Hematopoietic multipotent progenitor cell treated with erythropoietin and hydrocortisone succinate and interleukin-3 and kit ligand, for 15 days (in vitro differentiated cells): ENCODE measurements around the gene SIX3.

Source experiments
- DNase-seq: peaks from one replicate; pipeline ENCODE4 v3.0.0-alpha.2; 2015; ENCODE audit warnings: low spot score

SIX3 gene

DNA sequence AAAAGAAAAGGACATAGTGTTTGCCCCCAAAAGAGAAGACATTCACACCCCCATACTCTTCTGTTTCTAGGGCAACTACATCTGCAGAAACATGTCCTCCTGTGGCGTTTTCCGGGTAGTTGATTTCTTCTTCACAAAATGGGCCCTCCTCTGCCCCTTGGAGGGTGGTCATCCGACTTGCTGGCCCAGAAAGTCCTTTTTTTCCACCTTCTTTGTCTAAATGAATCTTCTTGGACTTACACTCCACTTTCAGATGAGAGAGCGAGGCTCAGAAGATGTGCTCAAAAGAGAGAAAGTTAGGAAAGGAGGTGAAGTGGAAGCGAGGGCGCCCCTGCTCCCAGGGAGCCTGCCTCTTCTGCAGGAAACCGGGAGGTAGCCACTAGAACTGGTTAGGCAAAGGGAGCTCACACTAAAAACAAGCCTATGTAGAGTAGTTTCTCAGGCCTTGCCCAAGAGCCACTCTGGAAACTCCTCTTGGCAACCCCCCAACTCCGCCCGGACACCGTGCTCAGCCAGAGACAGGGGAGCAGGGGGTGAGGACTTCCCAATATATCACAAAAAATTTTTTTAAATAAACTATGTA lies 10.2 kb upstream of the SIX3 start:
- no peak for DNase-seq

DNA sequence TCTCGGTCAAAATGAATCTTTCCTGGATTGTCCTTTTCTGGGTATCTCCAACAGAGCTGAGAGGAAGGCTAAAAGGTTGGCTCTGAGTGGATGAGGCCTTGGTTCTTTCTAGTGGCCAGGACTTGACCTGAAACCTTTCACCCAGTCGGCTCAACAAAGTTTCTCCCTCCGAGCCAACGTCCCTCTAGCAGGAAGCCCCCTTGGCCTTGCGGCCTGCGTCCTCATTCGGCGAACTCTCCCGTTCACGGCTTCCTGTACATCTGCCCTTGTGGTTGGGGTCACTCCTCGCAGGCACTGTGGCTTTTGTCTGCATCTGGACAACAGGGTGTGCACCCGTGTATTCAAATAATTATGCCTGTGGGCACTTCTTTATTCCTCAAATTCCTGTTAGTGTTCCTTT lies 9.4 kb upstream of the SIX3 start:
- no peak for DNase-seq

DNA sequence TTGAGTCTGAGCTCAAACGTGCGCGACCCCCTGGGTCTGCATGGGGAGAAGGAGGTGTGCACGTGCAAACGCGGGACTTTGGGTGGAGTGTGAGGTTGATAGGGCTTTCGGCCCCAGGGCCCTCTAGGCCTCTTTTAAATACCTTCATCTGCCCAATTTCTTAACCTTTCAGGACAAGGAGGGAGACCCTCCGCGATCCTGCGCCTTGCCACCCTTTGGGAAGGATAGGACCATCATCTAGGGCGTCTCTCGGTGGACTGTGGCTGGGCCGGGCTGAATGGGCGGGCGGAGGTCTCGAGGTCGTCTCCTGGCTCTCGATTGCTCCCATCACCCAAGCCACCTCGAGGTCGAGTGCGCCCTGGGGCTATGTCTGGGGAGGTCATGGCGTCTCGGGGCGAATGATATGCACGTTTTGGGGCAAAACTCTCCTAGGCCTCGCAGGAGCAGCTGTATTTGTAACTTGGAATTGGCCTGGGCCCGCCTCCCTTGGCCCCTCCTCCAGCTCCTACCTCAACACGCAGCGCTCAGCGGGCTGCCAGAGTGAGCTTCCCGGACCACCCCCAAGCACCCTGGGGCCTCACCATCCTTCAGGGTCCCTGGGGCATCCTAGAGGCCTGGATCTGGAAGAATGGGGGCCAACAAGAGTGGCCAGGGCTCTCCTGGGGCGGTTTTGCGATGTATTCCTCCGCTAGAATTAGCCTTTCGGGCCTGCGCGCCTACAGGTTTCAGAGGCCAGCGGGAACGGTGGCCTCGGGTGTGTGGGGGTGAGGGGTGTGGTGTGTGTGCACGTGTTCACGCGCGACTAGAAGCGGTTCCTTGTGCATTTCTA lies 8.7 kb upstream of the SIX3 start:
- DNase-seq: no peak

DNA sequence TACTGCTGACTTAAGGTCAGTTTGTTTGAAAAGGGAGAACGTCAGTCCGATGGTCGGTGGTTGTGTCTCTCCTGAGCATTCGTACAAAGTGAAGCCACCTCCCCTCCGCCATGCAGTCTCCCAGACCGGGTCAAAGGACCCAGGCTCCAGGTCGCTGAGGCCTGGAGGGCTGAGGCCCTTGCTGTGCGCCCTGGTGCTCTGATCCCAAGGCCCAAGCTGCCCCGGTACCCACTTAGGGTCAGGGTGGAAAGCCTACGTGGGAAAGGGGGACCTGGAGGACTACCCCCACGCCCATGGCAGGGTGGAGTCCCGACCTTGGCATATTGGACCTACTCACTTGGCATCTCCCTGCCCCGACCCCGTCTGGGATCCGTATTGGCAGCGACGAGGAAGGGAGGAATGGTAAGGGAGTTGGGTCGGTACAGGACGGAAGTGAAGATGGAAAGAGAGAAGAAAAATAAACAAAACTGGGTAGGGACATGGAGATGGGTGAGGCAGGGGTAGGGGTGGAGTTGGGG lies 8.0 kb upstream of the SIX3 start:
- DNase-seq: no peak

DNA sequence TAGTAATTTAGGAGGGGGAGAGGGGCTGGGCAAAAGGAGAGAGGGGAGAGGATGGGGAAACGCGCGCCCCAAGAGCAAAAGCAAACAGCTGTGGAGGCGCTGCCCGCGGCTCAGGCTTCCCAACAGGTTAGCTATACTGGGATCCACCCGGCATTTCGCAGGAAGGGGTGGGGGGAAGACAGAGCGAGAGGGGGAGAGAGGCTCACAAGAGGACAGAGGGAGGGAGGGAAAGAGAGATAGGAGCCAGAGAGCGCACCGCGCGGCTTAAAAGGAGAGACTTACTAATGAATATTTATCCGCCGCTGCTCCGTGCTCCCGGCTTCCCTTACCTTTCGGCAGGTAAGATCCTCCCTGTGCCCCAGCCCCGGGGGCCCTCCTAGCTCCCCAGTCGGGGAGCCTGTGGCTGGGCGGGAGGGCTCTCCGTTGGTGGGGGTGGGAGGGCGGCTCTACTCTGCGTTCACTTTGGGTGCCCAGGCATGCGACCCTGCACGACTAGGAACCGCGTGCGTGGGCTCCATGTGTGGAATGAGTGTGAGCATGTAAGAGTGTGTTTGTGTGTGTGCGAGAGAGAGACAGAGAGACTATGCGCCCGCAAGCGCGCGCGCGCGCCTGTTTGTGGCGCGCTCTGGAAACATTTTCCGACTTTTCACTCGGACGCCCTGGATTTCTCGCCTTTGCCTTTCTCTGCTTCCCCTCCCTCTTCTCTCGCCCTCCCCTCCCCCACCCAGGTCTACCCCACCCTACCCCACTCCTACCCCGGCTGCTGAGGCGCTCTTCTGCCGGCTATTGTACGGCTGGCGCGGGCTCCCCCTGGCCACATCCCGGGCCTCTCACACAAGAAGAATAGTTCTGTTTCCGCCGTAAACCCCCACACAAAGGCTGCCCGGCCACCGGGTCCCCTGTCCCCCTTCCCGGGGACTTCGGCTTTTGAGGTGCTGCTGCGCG lies 7.2 kb upstream of the SIX3 start:
- no peak for DNase-seq

DNA sequence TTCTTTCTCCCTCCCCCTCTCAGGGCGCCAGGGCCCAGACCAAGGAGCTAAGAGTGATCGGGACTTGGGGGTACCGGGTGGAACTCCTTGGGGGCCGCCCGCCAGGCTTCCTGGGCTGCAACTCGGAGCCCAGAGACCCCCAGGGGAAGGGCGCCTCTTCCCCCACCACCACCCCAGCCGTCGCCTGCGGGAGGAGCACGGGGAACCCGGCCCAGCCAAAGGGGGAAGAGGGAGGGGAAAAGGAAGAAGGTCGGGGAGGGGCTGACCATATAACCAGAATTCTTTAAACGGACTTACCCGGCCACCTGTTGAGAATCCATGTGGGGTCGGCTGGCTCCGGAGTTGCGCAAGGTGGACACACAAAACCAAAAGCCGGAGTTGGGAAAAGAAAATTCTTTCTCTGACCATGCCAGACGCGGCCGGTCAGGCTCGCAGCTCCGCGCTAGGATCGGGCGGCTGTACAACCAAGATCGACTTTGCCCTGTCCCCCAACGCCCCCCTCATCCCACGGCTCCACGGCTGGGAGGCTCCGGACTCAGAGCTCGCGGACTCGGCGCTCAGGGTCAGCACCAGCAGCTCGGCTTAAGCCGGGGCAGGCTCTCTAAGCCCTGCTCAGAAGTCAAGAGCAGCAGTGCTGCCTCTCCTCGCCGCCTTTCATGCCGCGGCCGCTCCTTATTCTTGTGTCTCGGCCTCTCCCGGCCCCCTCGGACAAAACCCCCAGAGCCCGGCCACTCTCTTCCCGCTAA lies 6.3 kb upstream of the SIX3 start:
- no peak for DNase-seq

DNA sequence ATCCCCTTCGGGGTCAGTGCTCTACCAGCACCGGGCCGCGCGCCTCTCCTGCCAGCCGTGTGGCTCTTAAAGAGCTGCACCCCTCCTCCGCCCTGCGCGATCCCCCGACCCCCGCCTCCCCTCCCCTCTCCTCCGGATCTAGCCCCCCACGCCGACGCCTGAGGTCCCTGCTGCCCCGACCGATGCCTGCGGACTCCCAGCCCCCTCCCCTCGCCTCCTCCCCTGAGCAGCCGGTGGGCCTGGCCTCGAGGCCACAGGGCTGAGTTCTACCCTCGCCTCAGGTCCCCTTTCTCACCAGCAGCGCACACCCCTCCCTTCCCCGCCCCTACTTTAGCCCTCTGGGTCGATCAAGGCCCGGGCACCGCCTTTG lies 5.8 kb upstream of the SIX3 start:
- no peak for DNase-seq

DNA sequence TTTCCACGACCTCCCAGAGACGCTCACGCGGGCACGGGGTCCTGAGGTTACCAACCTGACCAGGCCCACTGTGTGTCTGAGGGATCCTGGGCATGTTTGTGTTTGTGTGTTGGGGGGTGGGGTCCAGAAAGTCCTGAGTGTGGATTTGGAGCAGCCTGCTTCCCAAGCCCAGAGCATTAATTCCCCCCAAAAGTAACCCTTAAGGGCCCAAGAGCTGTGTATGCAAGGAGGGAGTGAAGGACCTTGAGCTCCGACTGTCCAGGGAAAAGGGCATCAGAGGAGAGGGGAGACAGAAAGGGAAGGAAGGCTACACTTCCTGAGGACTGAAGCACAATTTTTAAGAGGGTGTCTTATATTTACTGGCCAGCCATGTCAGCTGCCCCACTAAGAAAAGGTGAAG lies 5.2 kb upstream of the SIX3 start:
- DNase-seq: no peak

DNA sequence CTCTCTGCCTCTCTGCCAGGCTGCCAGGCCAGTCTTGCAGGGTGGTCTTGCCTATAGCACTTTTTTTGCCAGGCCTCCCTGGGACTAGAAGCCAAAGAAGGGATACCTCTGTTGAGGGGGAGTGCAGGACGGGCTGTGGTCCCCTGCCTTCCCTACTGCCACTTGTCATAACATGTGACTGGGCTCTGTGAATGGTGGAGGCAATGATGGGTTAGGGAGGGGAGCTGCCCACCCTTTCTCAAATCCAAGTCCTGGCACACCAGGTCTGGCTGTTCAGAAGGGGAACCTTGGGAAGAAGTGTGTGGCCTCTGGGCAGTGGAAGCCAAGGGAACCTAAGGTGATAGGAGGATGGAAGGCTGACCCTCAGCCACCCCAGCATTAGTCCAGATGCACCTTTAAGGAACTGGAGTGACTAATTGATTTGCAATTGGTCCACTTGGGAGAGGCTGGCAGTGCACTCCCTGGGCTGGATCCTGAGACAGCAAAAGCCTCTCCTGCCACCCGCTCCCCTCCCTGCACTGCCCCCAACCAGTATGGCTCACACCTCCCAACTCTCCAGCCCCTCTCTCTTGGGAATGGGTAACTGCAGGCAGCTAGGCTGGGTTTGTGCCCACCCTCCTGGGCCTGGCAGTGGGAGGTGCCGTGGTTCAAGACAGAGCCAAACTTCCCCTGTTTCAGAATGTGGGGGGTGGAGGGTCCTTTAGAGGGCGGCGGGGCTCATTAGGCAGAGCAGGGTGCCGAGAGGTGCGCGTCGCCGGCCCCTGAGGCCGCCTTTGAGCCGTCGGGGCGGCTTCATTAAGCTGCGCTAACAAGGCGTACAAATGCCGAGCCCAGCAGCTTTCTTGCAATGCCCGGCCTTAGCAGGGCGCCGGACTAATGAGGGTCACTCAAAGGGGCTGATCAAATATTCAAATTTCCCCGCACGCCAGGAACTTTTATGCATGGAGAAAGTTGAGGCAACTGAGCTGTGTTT lies 4.5 kb upstream of the SIX3 start:
- DNase-seq: no peak

DNA sequence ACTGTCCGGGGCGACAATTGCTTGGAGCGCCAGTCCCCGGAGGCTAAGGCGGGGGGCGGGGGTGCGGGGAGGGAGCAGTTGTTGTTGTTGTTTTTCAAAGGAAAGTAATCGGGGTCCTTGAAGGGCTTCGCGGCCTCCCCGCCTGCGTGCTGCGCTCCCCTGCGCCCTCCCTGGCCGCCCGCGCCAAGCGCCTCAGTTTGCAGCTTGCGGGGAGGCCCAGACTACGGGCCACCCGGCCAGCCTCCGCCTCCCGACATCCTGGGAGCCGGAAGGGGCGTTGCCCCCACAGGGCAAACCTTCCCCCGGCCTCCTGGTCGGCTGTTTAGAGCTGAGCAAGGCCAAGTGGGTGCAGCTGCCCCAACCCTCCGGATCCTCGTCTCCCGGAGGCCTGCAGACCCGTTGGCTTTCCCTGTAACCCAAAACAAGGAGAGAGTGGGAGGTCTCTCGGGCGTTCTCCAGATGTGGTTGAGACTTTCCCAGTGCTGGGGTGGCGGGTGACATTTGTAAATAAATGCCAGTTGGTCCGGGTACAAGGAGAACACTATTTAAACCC lies 3.7 kb upstream of the SIX3 start:
- no peak for DNase-seq

DNA sequence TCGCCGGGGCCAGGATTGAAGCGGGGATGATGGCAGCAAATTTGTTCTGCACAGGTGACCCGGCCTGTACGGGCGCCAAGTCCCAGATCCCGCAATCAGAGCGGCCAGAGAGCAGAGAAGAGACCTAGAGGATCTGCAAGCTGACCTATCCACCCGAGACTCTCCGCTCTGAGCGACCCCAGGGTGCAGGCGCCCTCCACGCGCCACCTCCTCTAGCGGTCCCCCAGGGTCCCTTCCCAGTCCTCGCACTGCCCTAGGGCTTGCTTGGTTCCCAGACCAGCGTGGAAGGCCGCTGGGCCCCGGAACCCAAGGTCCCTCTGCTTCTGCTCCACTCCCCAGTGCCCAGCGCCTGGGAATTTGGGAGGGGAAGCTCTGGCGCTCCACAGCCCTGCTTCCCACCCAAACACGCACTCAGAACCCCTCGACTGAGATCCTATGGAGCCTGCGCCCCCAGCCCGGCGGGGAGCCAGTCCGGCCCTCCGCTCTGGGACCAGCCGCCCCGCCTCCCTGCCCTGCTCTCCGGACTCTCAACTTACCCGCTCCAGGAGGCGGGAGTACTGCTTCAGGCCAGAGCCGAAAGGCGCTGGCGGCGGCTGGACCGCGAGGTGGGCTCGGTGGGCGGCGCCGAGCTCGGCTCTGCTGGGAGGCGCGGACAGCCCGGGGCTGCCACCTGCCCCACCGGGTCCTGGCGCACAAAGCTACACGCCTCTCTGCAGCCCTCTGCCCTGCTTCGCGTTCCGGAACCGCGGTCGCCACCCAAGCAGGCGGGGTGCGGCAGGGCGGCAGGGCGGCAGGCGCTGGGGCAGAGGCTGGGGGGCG lies 3.0 kb upstream of the SIX3 start:
- no peak for DNase-seq

DNA sequence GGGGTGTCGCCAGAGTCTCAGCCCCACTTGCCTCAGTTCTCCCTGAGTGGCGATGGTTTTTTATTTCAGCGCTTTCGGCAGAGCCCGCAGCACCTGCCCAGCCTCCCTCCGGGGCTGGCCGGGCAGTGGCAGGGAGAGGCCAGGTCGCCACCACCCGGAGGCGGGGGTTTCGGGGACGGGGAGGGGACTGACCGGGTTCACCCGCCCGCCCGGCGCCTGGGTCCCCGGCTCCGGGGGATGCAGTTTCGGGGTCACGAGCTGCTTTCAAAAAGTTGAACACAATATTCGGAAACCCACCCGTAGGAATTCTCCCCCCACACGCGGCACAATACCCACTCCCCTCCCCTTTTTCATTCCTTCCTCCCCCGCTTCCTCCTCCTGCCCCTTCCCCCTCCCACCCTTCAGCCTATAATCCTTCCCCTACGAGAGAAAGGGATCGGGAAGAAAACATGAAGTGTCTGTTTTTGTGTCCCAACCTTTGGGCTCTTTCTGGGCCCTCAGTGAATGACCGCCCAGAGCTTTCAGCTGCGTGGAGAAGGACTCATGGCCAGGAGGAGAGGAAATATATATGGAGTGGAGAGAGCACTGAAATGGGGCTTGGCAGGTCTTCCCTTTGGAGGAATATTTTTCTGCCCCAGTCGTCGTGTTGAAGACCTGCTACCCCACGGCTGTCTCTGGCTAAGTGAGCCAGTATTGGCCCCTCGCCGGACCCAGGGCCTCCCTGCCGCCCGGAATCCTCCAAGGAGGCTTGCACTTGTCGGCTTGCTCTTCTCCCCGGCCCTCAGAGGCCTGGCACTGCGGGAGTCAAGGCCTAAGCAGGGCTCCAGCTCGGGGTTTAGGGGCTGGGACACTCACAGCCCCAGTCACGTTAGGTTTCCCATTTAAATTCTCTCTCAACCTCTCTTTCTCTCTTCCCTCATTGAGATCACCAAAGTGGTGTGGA lies 2.1 kb upstream of the SIX3 start:
- DNase-seq: no peak

DNA sequence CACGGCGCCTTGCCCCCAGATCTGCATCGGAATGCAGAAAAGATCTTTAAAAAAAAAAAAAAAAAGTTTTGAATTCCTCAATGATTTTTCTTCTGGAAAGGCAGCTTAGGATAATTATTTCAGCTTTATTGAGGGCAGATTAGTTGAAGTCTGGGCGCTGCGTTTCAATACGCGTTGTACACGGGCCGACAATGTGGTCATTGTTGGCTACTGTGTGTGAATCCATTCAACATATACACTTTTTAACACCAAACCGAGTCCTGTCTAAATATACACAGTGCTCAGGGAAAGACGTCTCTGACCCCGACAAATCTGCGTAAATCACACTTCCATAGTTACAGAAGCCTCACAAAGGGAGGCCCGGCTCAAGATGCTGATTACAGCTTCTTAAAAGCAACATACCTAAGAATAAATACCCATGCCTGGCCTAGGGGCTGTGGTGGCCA lies 1.4 kb upstream of the SIX3 start:
- DNase-seq: no peak

DNA sequence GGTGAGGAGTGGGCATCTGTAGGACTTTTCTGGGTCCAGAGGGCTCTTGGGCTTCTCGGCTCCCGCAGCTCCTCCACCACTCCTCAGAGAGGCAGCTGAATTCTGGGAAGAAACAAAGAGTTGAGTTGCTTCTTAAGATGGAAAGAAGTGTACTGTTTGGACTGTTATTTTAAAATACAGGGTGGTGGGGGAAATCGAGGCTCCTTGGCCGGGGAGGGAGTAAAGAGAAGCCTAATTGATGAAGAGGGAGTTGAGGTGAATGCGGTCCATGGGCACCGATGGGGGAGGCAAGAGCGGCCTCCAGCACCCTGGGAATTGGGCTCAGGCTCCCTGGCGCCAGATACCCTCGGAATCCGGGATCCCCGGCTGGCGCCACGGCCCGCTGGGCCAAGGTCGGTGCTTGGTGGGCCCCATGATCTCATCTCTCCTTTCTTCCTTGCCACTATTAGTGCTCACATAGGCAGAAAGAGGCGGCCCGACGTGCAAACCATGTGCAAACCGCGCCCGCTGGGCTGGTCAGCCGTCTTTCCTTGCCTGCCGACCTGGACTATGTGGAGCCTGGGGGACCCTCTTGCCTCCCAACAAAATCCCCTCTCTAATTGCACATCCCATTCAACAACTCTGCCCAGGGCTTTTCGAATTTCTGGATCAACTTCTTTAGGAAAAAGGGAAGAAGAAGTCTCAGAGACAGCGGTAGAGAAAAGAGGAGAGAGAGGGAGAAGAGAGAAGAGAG lies 604 bp upstream of the SIX3 start:
- no peak for DNase-seq

DNA sequence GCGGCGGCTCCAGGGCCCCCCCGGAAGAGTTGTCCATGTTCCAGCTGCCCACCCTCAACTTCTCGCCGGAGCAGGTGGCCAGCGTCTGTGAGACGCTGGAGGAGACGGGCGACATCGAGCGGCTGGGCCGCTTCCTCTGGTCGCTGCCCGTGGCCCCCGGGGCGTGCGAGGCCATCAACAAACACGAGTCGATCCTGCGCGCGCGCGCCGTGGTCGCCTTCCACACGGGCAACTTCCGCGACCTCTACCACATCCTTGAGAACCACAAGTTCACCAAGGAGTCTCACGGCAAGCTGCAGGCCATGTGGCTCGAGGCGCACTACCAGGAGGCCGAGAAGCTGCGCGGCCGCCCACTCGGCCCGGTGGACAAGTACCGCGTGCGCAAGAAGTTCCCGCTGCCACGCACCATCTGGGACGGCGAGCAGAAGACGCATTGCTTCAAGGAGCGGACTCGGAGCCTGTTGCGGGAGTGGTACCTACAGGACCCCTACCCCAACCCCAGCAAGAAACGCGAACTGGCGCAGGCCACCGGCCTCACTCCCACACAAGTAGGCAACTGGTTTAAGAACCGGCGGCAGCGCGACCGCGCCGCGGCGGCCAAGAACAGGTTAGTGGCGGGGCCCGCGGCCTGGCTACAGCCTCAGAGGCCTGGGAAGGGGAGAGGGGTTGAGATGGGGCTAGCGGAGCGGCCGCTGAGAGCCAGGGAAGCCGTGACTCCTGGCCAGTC lies 965 bp downstream of the SIX3 start:
- no peak for DNase-seq

DNA sequence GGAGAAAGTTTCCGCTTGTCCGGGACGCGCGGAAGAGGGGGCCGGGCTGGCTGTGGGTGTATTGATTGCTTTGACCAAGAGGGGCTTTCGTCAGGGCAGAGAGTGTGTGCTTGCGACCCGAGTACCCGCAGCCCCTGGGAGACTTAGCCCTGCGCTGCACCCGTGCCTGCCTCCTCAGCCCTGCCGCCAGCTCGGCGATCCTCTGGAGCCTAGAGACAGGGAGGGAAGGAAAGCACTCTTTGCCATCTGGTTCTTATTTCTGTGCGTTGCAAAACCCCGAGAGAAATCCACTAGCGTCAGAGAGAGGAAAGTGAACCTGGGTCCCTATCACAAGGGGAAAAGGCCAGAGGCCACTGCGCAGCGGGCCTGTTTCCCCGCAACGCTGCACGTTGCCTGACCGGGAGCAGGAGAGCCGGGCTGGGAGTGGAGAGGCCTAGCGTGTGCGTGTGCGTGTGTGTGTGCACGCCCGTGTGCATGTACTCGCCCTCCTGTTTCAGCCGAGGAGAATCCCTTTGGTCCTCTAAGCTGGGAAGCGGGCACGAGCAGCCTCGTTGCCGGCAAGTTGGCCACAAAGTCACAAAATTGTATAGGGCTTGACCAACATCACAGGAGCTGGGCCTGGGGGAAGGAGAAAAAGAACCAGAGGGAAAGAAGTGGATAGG lies 1.7 kb downstream of the SIX3 start:
- no peak for DNase-seq
